Sigmoid colon (tissue), 3 donors: Measurements from ENCODE around the gene POC1B.

Experiments
- POLR2A ChIP-seq, 2 donors: fragments of 450-650 bp; IDR thresholded peaks; one replicate each; pipeline ENCODE4 v1.6.1; 2016; ENCODE audit warnings: antibody characterized with exemption in 2 of 2, mild to moderate bottlenecking in 2 of 2, moderate library complexity in 2 of 2
- TF ChIP-seq, protein P1 (sequence below), 4 experiments: fragments of 450-650 bp in 3 of 4; fragments of 200-600 bp in 1 of 4; IDR thresholded peaks; one replicate each; pipeline ENCODE4 v1.5.1; 2016 to 2019; ENCODE audit warnings: antibody characterized with exemption in 4 of 4, mild to moderate bottlenecking in 3 of 4, moderate library complexity in 2 of 4

DNA sequence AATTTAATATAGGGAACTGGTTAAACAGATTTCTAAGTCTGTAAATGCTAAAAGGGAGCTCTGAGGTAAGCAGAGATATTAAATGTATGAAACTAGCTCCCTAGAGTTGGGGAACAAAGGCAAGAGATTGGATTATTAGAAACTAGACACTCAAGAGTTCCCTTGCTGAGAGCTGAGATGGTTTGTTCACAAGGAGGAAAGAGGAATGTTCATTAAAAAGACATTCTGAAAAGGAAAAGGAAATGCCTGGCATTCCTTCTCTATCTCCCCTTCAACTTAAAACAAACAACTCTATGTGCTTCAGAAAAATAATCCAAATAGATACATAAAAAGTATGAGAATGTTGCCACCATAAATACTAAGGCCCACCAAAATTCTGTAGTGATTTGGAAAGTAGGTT, 74.9 kb downstream of the POC1B start:
- TF ChIP-seq, protein P1, sequence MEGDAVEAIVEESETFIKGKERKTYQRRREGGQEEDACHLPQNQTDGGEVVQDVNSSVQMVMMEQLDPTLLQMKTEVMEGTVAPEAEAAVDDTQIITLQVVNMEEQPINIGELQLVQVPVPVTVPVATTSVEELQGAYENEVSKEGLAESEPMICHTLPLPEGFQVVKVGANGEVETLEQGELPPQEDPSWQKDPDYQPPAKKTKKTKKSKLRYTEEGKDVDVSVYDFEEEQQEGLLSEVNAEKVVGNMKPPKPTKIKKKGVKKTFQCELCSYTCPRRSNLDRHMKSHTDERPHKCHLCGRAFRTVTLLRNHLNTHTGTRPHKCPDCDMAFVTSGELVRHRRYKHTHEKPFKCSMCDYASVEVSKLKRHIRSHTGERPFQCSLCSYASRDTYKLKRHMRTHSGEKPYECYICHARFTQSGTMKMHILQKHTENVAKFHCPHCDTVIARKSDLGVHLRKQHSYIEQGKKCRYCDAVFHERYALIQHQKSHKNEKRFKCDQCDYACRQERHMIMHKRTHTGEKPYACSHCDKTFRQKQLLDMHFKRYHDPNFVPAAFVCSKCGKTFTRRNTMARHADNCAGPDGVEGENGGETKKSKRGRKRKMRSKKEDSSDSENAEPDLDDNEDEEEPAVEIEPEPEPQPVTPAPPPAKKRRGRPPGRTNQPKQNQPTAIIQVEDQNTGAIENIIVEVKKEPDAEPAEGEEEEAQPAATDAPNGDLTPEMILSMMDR (IDR thresholded peaks at IDR 0.05), result no peak
- TF ChIP-seq POLR2A (IDR thresholded peaks at IDR 0.05), result no peak
